HG03103 (cell line): ENCODE results near the gene ADD2.
"Not testable (repeated sequence)": the region's sequence is repeated elsewhere in the genome, so short reads cannot be mapped to it uniquely, and the experiment has no call there.

Experiments used
- ATAC-seq: cut with Tn5 transposase; IDR thresholded peaks from one replicate; pipeline ENCODE4 v1.9.1; 2021; ENCODE audit warnings: low read depth; ENCODE audit not compliant: unreplicated experiment

The ADD2 gene

GRCh38 chr2:70753902-70754301 lies 14.1 kb downstream of the ADD2 start:
- no peak for ATAC-seq

GRCh38 chr2:70753031-70753430 lies 15.0 kb downstream of the ADD2 start:
- no peak for ATAC-seq

- no peak for ATAC-seq
These were observed 15.6 kb downstream of the ADD2 start for GRCh38 chr2:70752396-70752795.

GRCh38 chr2:70751881-70752280 lies 16.1 kb downstream of the ADD2 start:
- ATAC-seq: no peak

- ATAC-seq: no peak
These were observed 17.7 kb downstream of the ADD2 start for GRCh38 chr2:70750320-70750719.

GRCh38 chr2:70748002-70748784 lies 19.8 kb downstream of the ADD2 start:
- no peak for ATAC-seq

- no peak for ATAC-seq
These were observed 20.7 kb downstream of the ADD2 start for GRCh38 chr2:70747284-70747683.

- no peak for ATAC-seq
These were observed 21.7 kb downstream of the ADD2 start for GRCh38 chr2:70746094-70746974.

GRCh38 chr2:70745276-70745825 lies 22.6 kb downstream of the ADD2 start:
- no peak for ATAC-seq

- ATAC-seq: no peak
These were observed 23.6 kb downstream of the ADD2 start for GRCh38 chr2:70744397-70744796.

- ATAC-seq: no peak
These were observed 24.3 kb downstream of the ADD2 start for GRCh38 chr2:70743677-70744076.

GRCh38 chr2:70743068-70743467 lies 24.9 kb downstream of the ADD2 start:
- no peak for ATAC-seq

- ATAC-seq: not testable (repeated sequence)
These were observed 28.5 kb downstream of the ADD2 start for GRCh38 chr2:70739492-70739891.

- ATAC-seq: no peak
These were observed 29.8 kb downstream of the ADD2 start for GRCh38 chr2:70738159-70738558.

GRCh38 chr2:70735071-70735470 lies 32.9 kb downstream of the ADD2 start:
- ATAC-seq: no peak

GRCh38 chr2:70733646-70734180 lies 34.3 kb downstream of the ADD2 start:
- no peak for ATAC-seq

- ATAC-seq: no peak
These were observed 35.0 kb downstream of the ADD2 start for GRCh38 chr2:70732766-70733645.

GRCh38 chr2:70730730-70731129 lies 37.3 kb downstream of the ADD2 start:
- ATAC-seq: no peak

GRCh38 chr2:70729647-70730046 lies 38.4 kb downstream of the ADD2 start:
- no peak for ATAC-seq

- no peak for ATAC-seq
These were observed 39.9 kb downstream of the ADD2 start for GRCh38 chr2:70728128-70728527.
